HG02610 (cell line): ENCODE data around the gene GAB4.
"Not testable (repeated sequence)": the region's sequence is repeated elsewhere in the genome, so short reads cannot be mapped to it uniquely, and the experiment has no call there.

ENCODE experiments used
- ATAC-seq: cut with Tn5 transposase; IDR thresholded peaks from one replicate; pipeline ENCODE4 v1.9.1; 2021; ENCODE audit warnings: mild to moderate bottlenecking, moderate library complexity; ENCODE audit not compliant: unreplicated experiment

Gene GAB4

DNA sequence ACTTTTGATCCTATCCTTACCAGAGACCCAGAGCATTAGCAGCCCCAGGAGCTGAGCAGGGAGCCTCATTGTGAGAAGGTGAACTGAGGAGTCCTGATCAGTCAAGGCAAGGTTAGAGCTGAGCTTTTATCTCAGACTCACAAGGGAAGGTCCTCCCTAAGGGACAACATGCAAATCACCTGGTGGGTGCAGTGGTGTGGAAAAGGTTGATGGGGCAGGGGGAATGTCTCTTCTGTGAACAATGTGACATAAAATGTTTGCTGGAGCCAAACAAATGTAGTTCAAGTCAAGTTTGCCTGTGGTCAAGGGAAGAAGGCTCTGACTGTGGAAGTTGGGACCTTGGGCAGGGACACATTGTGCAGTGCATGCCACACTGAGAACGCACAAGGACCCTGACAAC lies 93.1 kb downstream of the GAB4 start:
- not testable (repeated sequence) for ATAC-seq

DNA sequence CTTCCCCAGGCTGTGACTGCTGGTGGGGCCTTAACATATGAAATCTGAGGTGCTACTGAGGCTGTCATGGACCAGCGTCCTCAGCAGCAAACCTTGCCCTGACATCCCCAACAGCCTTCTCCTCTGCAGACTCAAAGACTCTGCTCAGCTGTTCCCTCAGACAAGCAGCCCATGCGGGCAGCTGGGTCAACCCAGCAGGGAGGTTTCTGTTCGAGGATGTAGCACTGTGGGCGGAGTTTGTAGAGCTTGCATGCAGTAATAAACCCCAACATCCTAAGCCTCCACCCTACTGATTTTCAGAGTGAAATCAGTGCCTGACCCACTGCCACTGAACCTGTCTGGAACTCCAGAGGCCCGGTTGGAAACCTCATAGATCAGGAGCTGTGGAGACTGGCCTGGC lies 94.0 kb downstream of the GAB4 start:
- no peak for ATAC-seq

DNA sequence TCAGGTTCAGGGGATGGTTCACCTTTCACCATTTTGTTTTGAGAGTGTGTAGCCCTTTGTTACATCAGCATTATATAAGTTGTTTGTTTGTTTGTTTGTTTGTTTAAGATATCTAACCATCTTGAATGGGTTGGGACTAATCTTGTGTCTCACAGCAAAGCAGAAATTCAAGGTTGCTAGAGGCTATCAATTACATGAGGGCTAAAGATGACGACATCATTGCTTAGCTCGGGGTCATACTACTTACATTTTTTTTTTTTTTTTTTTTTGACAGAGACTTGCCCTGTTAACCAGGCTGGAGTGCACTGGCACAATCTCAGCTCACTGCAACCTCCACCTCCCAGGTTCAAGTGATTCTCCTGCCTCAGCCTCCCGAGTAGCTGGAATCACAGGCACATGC lies 95.7 kb downstream of the GAB4 start:
- no peak for ATAC-seq
